HFFc6 (cell line): ENCODE results near the gene WDR93. TPM values are rescaled to one million over a fixed set of nuclear protein-coding genes. Genes with fewer than 3 reads are reported as not detected.

Experiments
- DNase-seq: peaks from one replicate; pipeline ENCODE4 v3.0.0-alpha.2; 2018
- H3K27ac Mint-ChIP-seq: 2 replicates; pipeline ENCODE4 v1.8.0; 2020; ENCODE audit warnings: mild to moderate bottlenecking, mixed read lengths
- H3K27me3 Mint-ChIP-seq: 2 replicates; pipeline ENCODE4 v1.8.0; 2021; ENCODE audit warnings: mild to moderate bottlenecking, moderate library complexity, mixed read lengths; ENCODE audit not compliant: insufficient read depth
- H3K36me3 Mint-ChIP-seq: 2 replicates; pipeline ENCODE4 v1.8.0; 2021; ENCODE audit warnings: low read depth, mixed read lengths
- H3K4me1 Mint-ChIP-seq: 2 replicates; pipeline ENCODE4 v1.8.0; 2020; ENCODE audit warnings: low read depth, mixed read lengths
- H3K4me3 Mint-ChIP-seq: 2 replicates; pipeline ENCODE4 v1.8.0; 2020; ENCODE audit warnings: mild to moderate bottlenecking, moderate library complexity, mixed read lengths
- H3K9me3 Mint-ChIP-seq: 2 replicates; pipeline ENCODE4 v1.8.0; 2020; ENCODE audit warnings: mild to moderate bottlenecking, mixed read lengths
- total RNA-seq, 6 experiments: library from RNA; stranded (reverse); fragmentation: NEBNext Ultra II Directional; extraction: Animal tissue kit (Norgen Biotek cat#: 25700); gene quantifications; 2 replicates in 1 of 6; 3 replicates in 5 of 6; pipeline ENCODE4 v1.2.3, GENCODE V29; 2021
- TF ChIP-seq, protein P1 (sequence below): fragments of 200-600 bp; sonication (generic); IDR thresholded peaks from 2 replicates; pipeline ENCODE4 v1.5.0; 2021; ENCODE audit warnings: antibody characterized with exemption, mild to moderate bottlenecking

The WDR93 gene
- total RNA-seq, 6 experiments from 2014 or later: 0.21 TPM; not detected in 5

DNA sequence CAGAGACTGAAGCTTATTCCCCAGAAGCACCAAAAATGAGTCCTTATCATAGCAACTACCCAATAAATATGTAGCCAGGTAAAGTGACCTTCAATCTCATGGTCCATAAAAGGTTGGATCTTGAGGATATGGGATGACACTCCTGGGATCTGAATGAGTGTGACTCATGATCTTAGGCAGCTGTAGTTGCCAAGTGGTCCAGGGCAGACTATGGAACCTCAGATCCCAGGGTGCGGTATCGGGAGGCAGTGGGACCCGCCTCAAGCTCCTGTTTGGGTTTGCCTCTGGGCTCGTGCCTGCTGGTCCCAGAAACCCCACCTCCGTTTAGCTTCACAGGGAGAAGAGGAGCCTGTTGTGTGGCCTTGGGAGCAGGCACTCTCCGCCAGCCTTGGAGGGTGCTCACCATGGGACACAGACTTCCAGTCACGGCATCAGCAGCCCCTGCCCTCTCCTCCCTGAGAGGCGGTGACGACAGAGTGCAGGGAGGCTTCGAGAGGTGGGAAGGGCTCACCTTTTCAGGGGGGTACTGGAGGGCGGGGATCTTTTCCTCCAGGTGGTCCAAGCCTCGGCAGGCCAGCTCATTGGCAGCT lies 19.5 kb upstream of the WDR93 start:
- DNase-seq: no peak
- Mint-ChIP-seq H3K9me3 (no peaks in the 10 kb centered on the region), H3K4me3 (no peak overlapping the region), H3K27ac (no peak overlapping the region), H3K27me3 (peaks cover 2% of the 10 kb centered on the region), H3K4me1 (peaks cover 12% of the 10 kb centered on the region), H3K36me3 (no peaks in the 10 kb centered on the region)
- TF ChIP-seq, protein P1, sequence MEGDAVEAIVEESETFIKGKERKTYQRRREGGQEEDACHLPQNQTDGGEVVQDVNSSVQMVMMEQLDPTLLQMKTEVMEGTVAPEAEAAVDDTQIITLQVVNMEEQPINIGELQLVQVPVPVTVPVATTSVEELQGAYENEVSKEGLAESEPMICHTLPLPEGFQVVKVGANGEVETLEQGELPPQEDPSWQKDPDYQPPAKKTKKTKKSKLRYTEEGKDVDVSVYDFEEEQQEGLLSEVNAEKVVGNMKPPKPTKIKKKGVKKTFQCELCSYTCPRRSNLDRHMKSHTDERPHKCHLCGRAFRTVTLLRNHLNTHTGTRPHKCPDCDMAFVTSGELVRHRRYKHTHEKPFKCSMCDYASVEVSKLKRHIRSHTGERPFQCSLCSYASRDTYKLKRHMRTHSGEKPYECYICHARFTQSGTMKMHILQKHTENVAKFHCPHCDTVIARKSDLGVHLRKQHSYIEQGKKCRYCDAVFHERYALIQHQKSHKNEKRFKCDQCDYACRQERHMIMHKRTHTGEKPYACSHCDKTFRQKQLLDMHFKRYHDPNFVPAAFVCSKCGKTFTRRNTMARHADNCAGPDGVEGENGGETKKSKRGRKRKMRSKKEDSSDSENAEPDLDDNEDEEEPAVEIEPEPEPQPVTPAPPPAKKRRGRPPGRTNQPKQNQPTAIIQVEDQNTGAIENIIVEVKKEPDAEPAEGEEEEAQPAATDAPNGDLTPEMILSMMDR: no peak

DNA sequence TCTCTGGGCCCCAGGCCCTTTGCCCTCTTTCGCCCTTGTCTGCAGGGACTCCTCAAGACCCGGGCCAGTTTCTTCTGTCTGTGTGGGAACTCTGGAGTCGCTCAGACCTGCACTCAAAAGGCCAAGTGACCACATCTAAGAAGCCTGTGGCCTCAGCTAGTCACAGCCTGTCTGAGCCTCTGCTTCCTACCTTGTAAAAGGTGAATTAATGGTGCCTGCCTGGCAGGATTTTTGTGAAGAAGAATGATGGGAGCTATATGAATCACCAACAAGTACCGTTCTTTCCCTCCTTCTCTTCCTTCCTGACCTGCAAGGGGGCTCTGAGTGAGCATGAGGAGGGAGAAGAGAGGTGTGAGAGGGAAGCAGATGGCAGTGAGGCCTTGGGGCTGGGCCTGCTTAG lies 18.9 kb upstream of the WDR93 start:
- TF ChIP-seq, protein P1: no peak
- H3K4me3 Mint-ChIP-seq: no peak overlapping the region
- no peak overlapping the region for H3K27ac Mint-ChIP-seq
- H3K9me3 Mint-ChIP-seq: no peaks in the 10 kb centered on the region
- H3K4me1 Mint-ChIP-seq: peaks cover 12% of the 10 kb centered on the region
- no peaks in the 10 kb centered on the region for H3K36me3 Mint-ChIP-seq
- H3K27me3 Mint-ChIP-seq: peaks cover 2% of the 10 kb centered on the region
- DNase-seq: no peak

DNA sequence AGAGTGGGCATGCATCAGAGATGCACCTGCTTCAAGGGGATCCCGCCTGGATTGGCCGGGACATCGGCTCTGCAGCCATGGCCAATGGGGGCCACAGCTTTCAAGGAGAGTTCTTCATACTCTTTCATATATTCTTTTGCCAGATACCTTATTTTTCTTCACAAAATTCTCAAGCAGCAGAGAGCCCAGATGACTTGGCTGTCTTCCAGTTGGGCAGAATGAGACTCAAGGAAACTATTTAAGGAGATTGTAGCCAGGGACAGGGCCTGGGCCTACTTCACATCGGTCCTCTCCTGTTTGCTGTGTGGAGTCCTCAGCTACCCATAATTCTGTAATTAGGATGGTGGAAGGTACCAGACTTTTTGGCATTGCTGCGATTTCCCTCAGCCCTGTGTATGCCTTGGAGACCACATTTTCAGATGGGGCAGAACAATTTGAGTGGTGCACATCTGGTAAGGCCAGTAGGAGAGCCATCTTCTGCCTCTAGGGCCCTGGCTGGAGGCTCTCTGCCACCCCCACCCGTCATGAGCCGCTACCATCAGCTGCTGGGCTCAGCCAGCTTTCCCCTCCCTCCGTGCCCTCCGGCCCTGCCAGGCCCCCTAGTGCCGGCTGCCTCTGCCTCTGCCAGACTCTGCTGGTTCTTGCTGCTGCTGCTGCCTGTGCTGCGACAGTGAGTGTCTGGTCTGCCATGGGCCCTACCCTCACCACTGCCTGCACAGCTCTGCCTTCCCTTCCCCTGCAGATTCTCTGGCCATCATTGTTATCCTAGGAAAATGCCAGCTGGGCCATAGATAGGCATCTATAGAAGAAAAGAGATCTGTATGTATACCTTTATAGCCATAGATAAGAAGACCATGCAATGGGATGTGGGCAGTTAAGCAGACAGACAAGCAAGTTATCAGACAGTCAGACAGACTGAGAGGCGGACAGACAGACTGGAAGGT lies 18.1 kb upstream of the WDR93 start:
- peak; percentile 32 for DNase-seq
- TF ChIP-seq, protein P1: no peak
- Mint-ChIP-seq H3K27ac (no peak overlapping the region), H3K27me3 (peaks cover 2% of the 10 kb centered on the region), H3K9me3 (no peaks in the 10 kb centered on the region), H3K4me1 (peaks cover 12% of the 10 kb centered on the region), H3K36me3 (no peaks in the 10 kb centered on the region), H3K4me3 (no peak overlapping the region)

DNA sequence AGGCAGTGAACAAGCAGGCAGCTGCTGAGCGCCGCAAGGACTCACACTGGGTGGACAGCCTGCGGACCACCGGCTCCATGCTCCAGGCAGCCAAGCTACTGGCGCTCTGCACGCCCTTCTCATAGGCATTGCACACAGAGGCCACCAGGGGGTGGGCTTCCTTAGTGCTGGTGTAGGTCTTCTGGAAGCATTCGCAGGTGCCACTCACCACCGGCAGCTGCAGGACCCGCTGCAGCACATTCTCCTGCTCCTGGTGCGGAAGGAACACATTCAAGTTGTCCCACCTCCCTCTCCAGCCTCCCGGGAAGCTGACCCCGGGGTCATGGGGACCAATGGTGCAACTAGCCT lies 17.5 kb upstream of the WDR93 start:
- peaks cover 12% of the 10 kb centered on the region for H3K4me1 Mint-ChIP-seq
- TF ChIP-seq, protein P1: peak; percentile 71
- DNase-seq: no peak
- no peak overlapping the region for H3K27ac Mint-ChIP-seq
- H3K36me3 Mint-ChIP-seq: no peaks in the 10 kb centered on the region
- H3K4me3 Mint-ChIP-seq: no peak overlapping the region
- no peaks in the 10 kb centered on the region for H3K9me3 Mint-ChIP-seq
- H3K27me3 Mint-ChIP-seq: peaks cover 2% of the 10 kb centered on the region

DNA sequence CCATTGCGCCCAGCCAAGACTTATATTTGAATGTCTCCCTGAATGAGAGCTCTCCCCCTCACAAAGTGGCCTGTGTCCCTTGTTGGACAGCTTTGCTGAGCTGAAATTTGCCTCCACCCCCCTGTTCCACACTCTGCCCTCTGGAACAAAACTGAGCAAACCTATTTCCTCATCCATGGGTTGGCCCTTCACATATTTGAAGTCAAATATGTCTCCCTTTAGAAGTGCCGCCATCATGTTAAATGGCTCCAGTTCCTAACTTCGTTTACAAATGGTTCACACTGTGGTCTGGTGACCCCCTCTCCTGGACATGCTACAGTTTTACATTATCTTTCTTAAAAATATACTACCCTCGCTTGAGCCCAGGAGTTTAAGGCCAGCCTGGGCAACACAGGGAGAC lies 16.1 kb upstream of the WDR93 start:
- no peak for DNase-seq
- no peak overlapping the region for H3K4me3 Mint-ChIP-seq
- H3K27ac Mint-ChIP-seq: no peak overlapping the region
- no peaks in the 10 kb centered on the region for H3K9me3 Mint-ChIP-seq
- H3K36me3 Mint-ChIP-seq: no peaks in the 10 kb centered on the region
- H3K4me1 Mint-ChIP-seq: peaks cover 12% of the 10 kb centered on the region
- H3K27me3 Mint-ChIP-seq: peaks cover 3% of the 10 kb centered on the region
- TF ChIP-seq, protein P1: no peak; the same call in 1 of the 2 replicates
